Stimulated activated CD8-positive, alpha-beta memory T cell treated with anti-CD3 and anti-CD28 coated beads, Interleukin-12 subunit alpha, Interleukin-12 subunit beta, amount 100 ng/mL, for 1 hour (primary cell): Measurements from ENCODE around the gene PTPN6.

ENCODE experiments used
- DNase-seq: peaks from one replicate; pipeline ENCODE4 v3.0.0-alpha.2; 2020; ENCODE audit warnings: low read depth

PTPN6 gene

DNA sequence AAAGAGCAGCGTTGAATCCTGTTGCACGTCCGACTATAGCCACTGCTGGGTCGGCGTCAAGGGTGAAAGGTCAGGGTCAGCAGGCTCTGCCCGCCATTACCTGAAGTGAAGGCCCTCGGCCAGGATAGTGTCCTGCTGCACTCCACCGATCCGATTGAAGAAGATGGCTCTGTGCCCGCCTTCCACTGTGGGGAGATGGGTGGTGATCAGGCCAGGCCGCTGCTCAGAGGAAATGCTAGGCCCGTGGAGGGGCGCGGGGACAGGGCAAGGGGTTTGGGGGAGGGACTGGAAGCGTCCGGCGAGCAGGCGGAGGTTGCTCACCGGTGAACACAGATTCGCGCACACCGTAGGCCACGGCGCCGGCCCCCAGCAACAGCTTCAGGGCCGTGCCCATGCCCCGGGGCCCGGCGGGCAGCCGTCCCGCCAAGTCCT is 19.0 kb downstream of the PTPN6 start:
- DNase-seq, result no peak

DNA sequence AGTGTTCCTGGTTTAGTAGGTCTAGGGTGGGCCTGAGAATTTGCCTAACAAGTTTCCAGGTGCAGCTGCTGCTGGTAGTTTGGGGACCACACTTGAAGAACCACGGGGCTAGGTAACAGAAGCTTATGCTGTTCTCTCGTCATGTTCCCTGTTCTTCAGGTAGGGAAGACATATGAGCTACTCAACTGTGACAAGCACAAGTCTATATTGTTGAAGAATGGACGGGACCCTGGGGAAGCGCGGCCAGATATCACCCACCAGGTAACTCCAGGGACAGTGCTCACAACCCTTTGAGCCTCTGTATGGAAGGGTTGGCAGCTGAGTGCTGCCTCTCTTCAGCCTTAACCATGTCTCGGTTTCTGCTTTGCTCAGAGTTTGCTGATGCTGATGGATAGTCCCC is 23.0 kb downstream of the PTPN6 start:
- DNase-seq, result no peak

DNA sequence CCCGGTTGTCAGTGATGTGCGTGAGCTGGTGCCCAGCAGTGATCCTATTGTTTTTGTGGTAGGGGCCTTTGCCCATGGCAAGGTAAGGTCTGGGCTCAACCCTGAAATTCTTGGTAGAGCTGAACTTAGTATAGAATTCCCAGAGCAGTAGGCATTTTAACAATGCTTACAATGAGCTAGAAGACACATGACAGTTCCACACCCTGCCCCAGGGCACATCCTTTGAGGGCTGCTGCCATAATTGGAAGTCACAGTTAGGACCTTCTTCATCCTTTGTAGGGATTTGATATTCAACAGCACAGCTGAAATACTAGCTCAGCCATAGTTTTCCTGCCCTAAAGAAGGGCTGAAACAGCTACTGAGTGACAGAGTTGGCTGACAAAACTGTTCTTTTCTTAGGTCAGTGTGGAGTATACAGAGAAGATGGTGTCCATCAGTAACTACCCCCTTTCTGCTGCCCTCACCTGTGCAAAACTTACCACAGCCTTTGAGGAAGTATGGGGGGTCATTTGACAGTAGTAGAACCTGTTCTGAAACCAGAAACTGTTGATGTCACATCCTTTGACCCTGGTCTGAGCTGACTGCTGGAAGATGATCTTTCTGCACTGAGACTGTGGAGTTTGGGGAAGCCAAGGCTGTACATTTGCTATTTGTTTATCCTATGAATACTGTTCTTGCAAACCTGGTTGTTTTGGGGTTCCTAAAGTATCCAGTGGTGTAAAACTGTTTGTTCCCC is 24.3 kb downstream of the PTPN6 start:
- no peak for DNase-seq

DNA sequence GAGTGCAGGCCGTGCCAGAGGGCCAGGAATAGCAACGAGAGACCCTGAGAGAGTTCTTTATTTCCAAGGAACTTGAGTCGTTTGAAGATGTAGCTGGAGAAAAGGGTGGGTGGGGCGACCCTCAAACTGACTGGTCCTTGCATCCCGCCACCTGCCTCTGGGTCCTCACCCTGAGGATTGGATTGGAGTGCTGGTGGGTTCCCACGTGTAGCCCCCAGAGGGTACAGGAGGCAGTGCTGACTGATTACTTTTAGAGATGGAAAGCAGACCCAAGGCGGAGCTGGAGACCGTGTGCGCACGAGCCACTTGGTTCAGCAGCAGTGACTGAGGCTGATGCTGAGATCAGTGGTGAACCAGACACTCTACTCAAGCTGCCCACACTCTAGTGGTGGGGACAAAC is 26.5 kb downstream of the PTPN6 start:
- DNase-seq, result no peak

DNA sequence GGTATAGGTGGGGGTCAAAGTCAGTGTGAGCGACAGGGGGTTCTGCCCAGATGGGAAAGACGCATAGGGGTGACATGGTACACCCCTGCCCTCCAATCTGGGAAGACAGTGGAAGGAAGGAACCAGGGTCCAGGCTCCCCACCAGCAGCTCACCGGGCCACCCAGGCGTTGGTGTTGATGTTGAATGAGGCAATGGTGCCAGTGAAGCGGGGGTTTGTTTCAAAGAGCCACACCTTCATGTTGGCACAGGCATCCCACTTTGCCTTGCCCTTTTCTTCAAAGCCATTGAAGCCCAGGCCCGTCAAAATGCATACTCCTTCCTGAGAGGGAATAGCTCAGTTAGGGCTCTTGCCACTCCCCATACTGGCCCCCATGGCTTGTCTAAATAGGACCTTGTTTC is 27.0 kb downstream of the PTPN6 start:
- no peak for DNase-seq

DNA sequence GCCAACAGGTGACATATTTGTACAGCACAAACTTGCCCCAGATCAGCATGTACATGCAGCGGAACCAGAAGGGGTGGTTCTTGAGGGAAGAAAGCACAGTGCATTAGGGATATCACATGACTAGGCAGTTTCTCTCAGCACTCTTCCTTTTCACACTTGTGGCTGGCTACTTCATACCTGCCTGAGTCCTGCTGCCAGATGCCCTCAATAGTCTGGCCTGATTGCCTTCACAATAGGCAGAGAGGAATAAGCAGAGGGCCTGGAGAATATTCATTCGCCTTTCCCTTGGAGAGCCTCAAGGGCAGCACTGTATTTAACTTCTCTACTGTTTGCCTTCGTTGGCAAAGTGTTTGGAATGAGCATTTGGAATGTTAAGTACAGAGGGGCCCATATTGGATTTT is 27.5 kb downstream of the PTPN6 start:
- no peak for DNase-seq

DNA sequence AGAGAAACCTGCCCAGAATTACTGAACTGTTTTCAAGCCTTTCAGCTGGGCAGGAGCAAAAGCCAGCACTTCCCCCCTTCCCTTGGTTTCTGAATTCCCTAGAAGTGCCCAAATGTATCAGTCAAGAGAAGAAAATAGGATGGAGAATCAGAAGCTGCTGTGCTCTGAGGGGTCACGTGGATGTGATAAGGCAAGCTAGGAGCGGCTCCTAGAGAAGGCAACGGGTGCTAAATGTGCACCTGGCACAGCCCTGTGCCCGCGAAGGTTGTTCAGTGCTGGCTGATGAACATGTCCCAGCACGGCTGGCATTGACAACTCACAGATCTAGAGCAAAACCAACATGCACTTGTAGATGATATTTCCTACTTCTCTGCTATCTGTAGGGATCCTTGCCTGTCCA is 27.9 kb downstream of the PTPN6 start:
- no peak for DNase-seq

DNA sequence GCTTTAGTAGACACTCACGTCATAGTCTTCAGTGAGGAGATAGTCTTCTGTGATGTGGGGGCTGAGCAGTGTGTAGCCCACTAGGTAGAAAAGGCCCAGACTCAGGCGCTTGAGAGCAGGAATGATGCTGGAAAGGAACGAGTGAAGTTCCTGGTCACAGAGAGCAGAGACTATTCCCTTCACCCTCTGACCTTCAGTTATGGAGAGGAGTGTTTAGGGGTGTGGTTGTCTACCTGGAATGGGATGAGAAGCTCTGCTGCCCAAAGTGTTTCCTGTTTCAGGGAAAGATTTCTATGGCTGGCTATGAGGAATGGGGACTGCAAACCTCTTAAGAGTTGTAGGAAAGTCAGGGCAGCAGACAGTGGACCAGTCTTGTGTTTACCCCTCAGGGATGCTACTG is 28.3 kb downstream of the PTPN6 start:
- no peak for DNase-seq

DNA sequence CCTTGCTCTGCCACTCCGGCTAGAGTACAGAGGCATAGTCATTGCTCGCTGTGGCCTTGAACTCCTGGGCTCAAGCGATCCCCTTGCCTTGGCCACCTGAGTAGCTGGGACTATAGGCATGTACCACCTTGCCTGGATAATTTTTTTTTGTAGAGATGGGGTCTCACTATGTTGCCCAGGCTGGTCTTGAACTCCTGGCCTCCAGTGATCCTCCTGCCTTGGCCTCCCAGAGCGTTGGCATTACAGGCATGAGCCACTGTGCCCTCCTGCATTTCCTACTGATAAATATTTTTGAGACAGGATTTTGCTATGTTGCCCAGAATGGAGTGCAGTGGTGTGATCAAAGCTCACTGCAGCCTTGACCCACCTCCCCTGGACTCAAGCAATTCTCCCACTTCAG is 28.9 kb downstream of the PTPN6 start:
- DNase-seq, result no peak

DNA sequence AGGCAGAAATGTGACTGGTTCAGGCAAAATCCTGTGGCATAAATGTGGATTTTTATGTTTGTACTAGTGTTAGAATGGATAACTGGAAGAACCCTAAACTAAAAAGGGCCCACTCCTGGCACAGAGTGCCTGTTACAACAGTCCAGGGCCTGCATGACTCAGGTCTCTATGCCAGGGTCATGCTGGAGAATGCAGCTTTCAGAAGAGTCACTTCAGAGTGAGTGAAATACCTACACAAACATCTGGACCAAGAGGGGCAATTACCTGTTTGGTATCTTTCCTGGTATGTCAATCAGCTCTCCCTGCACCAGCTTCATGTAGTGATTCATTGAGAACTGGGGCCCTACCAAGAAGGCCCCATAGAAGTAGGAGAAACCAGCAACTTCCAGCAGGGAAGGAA is 29.6 kb downstream of the PTPN6 start:
- DNase-seq, result no peak

DNA sequence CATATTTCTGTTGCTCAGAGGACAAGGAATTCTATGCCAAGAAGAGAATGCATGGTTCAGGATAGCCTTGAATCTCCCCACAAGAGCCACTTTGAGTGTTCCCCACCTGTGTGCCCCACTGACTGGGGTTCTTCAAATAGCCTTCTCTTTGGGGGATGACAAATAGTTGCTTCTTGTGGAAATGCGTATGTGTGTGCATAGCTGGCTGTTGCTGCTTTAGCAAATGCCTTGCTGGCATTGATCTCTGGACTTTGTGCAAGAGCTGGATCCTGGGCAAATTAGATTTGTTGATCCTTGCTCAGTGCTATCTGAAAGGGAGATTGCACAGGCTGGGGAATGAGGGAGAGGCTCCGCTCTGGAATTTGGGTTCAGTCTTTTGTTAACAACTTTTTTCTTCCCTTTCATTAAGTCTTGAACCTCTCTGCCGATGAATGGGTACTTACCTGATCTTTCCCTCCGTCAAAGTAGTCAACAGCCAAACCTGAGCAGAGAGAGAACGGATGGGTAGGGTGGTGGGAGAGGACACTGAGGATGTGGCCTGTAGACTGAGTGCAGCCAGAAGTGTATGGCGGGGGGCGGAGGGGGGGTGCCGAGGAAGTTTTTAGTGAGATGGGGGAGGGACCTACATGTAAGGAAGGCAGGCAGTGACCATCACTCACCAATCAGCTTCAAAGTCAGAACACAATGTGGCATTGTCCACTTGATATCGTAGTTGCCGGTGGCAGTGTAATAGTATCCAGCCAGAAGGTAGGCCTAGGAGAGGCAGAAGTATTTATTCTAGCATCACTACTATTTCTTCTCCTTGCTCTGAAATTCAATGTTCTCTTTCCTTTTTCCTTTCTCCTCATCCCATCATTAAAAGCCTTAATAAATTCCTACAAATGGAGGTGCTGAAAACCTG is 30.2 kb downstream of the PTPN6 start:
- no peak for DNase-seq

DNA sequence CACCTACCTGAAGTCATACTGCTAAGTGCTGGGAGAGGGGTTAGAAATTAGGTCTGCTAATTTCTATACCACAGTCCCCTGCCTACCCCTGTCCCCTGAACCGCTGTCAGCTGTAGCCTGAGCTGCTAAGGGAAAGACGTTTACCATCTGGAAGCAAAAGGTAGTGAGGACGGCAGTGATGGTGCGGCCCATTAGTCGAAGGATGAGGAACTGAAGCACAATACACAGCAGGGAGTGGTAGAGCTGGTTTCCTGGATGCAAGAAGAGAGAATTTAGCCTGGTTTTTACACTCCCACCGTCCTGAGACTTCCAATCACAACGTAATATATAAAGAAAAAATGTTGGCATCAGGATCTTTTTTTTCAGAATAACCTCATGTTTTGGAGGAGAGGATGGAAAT is 31.4 kb downstream of the PTPN6 start:
- DNase-seq, result no peak

DNA sequence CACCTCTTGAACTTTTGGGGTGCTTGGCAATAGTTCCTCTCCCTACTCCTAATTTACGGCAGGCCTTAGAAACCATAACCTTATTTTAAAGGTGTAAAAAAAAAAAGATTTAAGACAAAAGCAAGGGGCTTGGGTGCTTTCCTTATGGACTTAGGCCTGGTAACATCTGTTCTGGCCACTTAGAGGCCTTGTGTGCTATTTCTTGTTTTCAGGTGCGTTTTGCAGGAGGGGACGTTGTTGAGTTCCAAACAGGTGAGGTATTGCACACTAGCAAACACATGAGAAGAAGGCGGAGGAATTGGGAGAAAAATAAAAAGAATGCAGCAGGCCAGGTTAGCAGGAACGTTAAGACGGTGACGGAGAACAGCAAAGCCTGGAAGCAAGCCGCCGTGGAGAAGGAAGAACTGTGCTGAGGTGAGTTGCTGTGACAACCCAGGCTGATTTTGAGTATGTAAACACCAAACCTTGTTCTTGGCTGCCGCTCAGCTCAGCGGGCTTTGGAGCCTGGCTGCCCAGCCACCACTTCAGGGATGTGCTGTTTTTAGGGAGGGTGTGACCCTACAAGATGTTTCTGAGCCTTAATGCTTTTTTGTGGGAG is 36.9 kb downstream of the PTPN6 start:
- DNase-seq, result no peak

DNA sequence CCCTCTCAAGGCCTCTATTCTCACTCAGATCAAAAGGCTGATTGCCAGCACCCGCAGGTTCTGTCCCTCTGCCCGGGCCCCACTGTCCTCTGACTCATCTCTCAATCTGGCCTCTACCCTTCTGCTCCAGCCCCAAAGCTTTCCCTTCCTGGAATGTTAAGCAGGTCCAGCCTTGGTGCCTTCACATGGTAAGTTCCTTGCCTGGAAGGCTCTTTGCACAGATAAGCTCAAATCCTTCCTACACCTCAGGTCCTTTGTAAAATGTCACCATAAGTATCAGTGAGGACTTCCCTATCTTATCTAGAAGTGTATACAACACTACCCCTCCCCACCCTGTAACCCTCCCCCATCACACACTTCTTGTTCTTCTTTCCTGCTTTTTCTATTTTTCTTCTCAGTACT is 44.9 kb downstream of the PTPN6 start:
- DNase-seq, result no peak

DNA sequence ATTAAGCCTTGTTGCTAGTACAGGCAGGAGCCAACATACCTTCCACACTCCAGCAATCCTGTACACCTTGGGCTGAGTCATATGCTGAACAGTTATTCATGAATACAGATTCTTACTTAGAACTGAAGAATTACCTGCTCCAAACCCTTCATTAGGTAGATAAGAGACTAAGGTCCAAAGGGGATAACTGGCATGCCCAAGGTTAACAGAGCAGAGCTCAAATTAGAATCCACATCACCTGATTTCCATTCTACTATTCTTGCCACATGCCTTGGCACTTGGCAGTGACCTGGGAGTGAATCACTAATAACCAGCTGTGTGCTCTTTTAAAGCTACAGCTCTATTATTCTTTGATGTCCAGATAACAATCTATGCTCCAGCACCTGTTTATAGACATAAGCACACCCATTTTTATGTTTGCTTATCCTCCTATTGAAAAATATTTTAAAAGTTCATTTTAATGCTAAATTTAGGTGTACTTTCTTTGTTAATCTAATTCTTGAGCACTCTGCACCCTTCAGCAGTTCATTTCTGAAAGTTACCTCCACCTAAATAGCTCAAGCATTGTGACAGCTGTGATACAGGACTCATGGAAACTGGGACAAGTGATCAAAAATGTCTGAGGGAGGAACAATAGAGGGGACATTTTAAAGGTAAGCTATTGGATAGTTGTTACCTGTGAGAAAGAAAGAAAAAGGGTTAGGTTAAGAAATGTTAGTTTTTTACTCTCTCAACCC is 47.7 kb downstream of the PTPN6 start:
- DNase-seq, result no peak

DNA sequence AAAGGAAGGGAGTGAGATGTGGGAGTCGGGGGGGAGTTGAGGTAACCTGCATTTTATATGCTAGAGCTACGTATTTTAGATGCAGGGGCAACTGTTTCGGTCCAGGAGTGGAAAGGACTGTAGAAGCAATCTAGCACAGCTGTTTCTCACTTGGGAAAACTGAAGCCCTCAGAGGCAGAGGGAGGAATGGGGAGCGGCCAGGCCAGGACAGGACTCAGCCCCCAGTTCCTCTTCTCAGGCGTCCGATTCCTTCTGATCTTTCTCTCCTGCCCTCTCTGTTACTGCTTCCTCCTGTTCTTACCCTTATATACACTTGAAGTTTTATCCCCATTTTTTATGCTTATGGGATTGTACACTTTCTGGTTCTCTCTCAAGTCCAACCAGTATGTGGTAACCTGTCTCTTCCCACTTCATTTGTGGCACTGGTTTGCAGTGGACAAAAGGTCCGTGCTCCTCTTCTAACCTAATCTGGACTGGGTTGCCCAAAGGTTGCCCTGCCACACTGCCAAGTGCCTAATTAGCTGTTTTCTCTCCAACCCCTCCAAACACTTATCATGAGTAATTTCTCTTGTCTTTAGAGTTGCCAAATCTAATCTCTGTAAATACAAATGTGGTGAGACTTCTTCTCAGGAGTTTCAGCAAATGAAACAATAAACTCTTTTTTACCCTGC is 50.9 kb downstream of the PTPN6 start:
- no peak for DNase-seq

DNA sequence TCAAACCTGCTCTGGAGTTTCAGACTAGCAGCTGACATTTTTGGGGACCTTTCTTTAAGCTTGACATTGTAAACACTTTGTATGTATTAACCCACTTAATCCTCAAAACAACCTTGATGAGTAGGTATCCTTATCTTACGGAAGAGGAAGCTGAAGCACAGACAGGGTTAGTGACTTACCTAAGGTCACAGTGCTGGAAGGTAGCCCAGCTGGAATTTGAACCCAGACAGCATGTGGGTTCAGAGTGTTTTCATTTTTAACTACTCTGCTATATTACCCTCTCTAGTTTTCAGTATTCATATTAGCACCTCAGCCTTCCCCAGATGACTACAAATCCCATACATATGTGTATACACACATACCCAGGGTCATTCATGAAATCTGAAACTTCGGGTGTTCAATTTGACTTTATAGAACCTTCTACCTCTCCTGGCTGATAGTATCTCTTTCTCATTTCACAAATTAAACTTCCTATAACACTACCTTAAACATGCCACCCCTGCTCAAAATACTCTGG is 53.2 kb downstream of the PTPN6 start:
- DNase-seq, result no peak

DNA sequence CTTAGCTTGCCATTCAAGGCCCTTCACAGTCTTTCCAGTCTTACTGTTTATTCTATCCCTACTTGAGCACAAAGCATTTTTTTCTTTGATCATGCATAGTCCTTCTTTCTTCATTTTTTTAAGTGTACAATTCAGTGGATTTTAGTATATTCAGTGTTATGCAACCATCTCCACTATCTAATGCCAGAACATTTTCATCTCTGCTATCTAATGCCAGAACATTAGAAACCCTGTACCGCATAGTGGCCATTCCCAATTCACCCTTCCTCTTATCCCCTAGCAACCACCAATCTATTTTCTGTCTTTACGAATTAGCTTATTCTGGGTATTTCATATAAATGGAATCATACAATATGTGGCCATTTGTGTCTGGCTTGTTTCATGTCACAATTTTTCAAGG is 53.7 kb downstream of the PTPN6 start:
- DNase-seq, result no peak

DNA sequence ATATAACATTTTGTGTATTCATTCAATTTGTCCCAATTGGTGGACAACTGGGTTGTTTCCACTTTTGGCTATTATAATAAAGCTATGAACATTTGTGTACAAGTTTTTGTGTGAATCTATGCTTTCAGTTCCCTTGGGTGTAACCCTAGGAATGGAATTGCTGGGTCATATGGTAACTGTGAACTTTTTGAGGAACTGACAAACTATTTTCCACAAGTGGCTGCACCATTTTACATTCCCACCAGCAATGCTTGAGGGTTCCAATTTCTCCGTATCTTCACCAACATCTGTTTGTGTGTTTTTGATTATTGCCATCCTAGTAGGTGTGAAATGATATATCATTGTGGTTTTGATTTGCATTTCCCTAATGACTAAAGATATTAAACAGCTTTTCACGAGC is 54.2 kb downstream of the PTPN6 start:
- no peak for DNase-seq

DNA sequence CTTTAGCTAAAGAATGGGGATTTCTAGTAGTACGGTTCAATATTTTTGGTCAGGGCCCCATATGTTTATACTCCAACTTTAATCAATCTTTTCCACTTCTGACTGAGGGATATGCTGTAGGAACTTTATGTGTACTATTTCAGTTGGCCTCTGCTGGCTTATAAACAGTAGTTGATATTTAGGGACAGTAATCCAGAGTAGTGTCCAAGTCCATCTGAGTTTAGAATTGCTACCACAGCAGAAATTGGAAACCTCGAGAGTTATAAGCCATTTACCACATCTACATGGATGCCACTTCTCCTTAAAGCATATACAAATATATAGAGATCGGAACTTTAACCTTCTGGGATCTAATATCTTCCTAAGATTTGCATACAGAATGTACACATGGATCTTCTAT is 55.5 kb downstream of the PTPN6 start:
- DNase-seq, result no peak

DNA sequence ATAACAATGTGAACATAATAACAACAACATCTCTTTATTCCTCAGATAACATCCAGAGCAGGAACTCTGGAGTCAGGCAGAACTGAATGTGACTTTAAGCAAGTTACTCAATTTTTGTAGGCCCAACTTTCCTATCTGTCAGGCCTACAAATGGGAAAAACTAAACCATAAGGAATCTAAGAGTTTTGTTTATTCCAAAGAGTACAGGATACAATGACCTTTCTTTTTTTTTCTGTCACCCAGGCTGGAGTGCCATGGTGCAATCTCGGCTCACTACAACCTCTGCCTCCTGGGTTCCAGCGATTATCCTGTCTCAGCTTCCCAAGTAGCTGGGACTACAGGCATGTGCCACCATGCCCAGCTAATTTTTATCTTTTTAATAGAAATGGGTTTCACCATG is 57.7 kb downstream of the PTPN6 start:
- DNase-seq, result no peak

DNA sequence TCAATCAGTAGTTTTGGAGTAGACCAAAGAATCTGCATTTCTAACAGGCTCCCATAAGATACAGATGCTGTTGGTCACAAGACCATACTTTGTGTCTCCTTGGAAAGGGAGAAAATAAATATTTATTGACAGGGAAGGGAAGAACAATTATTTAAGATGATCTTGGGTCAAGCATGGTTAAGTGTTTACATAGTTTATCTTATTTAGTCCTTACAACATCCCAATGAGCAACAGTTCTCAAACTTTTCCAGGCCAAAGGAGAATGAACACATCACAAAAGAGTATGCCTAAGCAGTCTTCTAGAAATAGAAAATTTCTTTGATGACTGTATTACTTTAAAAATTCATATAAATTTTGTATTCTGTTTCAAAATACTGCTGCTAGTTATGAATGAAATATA is 58.4 kb downstream of the PTPN6 start:
- no peak for DNase-seq
